Stimulated activated CD8-positive, alpha-beta memory T cell treated with anti-CD3 and anti-CD28 coated beads, Interleukin-12 subunit alpha, Interleukin-12 subunit beta, amount 100 ng/mL, for 1 hour (primary cell): ENCODE data around the gene FNDC5.
"Not testable (repeated sequence)": the region's sequence is repeated elsewhere in the genome, so short reads cannot be mapped to it uniquely, and the experiment has no call there.

Experiments used
- DNase-seq: peaks from one replicate; pipeline ENCODE4 v3.0.0-alpha.2; 2020; ENCODE audit warnings: low read depth

FNDC5 gene

DNA sequence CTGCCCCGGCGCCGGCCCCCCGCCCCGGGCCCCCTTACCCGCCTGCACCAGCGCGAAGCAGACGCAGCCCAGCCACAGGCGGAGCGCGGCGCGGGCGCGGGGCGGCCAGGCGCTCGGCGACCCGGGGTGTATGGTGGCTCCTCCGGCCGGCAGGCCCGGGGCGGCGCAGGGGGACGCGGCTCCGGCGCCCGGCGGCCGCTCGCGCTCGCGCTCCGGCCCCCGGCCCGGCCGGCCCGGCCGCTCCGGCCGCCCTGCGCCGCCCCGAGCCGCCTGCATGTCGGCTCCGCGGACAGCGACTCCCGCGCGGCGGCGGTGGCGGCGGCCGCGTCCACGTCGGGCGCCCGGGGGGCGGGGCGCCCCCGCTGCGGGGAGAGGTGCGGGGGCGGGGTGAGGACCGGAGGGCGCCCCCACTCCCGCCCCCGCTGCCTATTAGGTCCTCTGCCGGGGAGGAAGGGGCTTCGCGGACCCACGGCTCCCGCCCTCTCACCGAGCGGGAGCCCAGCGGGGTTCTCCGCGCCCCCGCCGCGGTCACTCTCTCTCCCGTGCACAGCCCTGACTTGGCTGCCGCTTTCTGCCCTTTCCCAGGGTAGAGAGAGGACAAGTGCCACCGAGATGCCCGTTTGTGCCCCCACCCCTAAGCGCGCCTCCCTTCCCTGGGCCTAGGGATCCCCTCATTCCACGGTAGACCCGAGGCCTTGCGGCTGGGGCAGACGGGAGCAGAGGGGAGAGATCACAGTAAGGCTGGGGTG lies at the start of gene FNDC5:
Gene FNDC5 (minus strand): TSS at position 298 of the 749 bp plus-strand sequence.
- no peak for DNase-seq

DNA sequence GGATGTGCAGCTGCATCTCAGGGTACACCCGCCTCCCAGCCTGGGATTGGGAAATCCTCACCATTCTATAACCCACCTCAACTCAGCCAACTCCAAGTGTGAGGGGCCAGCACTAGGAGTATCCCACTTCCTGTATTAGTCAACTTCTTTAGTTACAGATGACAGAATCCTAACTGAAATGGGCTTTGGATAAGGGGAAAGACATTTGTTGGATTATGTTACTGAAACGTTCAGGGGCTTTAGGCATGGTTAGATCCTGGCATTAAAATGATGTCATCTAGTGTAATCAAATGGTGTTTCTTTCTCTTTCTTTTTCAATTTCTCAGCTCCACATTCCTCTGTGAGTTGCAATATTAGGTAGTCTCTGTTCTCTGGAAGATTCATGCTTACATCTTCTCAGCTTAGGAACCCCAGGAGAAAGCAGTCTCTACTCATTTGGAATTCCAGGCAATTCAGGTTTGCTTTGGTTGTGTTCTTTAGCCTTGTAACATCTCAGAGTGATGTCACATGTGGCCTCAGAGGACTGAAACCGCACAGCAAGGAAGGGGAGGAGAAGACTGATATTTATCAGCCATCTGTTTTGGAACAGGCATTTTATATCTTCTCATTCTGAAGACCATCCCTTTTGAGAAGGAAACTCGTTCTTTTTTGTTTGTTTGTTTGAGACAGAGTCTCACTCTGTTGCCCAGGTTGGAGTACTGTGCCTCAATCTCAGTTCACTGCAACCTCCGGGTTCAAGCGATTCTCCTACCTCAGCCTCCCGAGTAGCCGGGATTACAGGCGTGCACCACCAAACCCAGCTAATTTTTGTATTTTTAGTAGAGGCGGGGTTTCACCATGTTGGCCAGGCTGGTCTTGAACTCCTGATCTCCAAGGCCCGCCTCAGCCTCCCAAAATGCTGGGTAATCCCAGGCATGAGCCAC lies 49.4 kb upstream of the FNDC5 start:
- no peak for DNase-seq

DNA sequence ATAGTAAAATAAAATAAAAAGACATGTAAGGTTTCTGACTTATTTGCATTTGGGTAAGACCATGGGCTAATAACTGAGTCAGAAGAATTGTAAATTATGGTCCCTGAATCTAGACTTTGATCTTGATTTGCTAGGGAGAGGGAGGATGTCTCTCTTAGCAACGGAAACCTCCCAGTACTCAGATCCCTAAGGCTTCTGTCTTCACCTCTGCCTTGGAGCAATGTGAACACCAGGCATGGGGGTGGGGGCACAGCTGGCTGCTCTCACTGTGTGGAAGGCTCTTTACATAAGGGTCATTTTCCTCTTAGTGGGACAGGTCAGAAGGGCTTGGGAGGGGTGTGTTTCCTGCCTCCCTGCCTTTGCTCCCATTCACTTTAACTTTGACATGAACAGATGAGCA lies 47.5 kb upstream of the FNDC5 start:
- no peak for DNase-seq

DNA sequence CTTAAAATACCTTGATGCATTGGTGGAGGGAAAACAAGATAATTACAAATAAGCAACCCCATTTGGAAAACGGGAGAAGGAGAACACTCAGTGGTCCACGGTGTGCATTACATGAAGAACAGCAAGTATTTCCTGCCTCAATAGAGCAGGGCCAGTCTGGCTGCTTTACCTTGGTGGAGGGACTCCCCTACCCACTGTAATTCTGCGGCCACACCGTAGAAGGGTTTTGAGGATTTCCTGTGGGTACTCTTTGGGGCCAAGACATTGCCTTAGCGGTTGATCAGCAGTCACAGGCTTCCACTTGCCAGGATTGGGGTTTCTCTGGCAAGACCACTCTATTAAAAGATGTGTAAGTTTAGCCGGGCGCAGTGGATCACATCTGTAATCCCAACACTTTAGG lies 46.8 kb upstream of the FNDC5 start:
- DNase-seq = no peak

DNA sequence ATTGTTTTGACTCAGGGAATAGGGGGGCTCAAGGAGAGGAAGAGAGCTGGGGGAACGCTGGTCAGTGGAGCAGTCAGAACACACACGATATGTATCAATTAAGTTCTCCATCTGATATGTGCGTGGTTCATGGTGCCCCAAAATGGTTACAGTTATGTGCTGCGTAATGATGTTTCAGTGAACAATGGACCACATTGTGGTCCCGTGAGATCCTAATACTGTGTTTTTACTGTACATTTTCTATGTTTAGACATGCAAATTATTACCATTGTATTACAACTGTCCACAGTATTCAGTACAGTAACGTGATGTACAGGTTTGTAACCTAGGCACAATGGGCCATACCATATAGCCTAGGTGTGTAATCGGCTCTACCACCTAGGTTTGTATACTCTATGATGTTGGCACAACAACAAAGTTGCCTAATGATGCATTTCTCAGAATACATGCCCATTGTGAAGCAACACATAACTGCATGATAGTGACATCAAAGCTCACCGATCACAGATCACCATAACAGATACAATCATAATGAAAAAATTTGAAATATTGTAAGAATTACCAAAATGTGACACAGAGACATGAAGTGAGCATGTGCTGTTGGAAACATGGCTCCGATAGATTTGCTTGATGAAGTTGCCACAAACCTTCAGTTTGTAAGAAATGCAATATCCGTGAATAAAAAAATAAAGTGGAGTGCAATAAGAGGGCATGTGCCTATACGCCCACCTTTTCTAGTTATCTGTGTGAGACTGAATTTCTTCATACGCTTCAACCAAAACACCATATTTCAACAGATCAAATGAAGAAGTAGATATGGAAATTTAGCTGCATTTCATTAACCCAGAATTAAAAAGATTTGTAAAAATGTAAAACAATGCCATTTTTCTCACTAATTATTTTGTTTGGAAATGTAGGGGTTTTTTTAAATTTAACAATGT lies 45.3 kb upstream of the FNDC5 start:
- DNase-seq = no peak

DNA sequence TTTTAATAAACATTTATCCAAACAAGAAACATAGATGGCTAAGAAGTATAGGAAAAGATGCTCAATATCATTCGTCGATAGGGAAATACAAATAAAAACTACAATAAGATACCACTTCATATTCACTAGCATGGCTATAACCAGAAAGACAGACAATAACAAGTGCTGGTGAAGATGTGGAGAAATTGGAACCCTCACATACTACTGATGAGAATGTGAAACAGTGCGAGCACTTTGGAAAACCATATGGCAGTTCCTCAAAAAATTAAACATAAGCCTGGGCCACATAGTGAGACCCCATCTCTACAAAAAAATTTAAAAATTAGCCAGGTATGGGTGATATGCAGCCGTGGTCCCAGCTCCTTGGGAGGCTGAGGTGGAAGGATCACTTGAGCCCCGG lies 39.6 kb upstream of the FNDC5 start:
- DNase-seq = no peak

DNA sequence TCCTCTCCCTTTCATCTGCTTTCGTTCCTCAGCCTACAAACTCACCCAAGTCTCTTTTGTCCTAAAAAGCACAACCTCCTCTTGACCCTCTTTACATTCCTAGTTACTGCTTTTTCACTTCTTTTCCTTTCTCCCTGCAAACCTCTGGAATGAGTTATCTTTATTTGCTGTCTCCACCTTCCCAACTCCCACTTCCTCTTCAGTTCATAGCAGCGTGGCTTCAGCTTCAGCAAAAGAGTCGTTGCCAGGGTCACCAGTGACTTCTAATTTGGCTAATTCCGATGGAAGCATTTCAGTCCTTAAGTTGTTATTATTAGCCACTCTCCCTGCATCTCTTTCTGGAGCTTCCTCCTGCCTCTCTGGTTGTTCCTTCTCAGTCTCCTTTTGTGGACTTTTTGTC lies 36.7 kb upstream of the FNDC5 start:
- DNase-seq = no peak

DNA sequence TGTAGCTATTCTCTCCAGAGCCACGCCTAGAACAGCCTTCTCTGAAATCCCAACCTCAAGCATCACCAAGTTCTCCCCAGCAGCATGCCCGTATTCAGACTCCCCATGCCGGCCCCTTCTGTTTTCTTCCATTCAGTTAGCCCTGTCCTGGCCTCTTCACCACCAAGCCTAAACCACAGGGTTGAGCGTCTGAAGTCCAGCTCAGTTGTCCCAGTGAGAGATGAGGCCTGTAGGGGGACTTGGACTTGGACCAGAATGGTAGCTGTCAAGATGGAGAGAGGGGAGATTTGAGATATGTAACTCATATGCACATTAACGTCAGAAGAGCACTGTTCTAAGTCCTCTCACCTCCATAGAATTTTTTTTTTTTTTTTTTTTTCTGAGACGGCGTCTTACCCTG lies 35.9 kb upstream of the FNDC5 start:
- no peak for DNase-seq

DNA sequence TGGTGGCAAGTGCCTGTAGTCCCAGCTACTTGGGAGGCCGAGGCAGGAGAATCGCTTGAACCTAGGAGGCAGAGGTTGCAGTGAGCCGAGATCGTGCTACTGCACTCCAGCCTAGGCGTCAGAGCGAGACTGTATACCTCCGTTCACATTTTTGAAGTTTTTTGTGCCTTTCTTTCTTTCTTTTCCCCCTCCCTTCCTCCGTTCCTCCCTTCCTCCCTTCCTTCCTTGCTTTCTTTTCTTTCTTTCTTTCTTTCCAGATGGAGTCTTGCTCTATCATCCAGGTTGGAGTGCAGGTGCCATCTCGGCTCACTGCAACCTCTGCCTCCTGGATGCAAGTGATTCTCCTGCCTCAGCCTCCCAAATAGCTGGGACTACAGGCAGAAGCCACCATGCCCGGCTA lies 34.9 kb upstream of the FNDC5 start:
- not testable (repeated sequence) for DNase-seq

DNA sequence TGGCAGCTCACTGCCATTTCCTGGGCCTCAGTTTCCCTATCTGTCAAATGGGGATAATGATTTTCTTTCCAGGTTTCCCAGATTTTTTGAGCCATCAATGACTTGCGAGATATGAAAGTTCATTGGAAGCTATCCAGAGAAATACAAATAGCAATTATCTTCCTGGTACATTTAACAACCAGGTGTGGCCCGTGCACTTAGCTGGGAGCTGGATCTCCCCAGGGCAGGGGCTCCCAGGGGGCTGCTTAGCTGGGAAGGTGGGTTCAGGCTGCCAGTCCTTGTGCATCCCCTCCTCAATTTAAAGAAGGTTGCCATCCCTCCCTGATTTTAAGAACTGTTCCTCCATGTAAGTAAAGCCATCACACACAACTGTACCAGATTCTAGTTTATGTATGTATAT lies 34.1 kb upstream of the FNDC5 start:
- DNase-seq = no peak

DNA sequence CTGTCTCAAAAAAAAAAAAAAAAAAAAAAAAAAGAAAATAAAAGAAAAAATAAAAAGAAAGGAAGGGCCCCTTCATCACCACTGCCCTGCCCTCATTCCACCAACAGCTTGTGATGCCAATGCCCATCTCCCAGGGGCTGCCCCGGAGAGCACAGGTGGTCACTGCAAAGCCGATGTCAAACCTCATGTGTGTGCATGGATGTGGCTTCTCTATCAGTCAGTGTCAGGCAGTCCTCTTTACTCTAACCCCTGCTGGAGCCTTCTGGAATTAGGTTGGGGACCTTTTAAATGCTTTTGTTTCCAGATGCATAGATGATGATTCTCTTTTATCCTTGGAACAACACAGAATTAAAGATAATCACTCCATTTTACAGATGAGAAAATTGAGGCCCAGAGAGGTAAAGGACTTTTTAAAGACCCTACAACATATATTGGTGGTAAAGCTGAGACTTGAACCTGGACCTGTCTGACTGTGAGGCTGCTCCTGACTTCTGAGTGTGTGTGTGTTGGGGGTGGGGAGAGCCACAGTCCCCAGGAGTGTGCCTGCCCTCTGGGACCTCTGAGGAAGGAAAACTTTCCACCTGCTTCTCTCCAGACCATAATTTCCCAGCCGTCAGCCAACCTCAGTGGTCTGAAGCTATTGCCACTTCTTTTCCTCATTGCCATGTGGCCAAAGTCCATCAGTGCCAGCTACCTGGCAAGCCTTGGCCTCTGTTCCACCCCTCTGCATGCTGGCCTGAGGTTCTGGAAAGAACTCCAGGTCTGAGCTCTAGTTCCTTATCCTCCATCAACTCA lies 33.5 kb upstream of the FNDC5 start:
- DNase-seq = no peak

DNA sequence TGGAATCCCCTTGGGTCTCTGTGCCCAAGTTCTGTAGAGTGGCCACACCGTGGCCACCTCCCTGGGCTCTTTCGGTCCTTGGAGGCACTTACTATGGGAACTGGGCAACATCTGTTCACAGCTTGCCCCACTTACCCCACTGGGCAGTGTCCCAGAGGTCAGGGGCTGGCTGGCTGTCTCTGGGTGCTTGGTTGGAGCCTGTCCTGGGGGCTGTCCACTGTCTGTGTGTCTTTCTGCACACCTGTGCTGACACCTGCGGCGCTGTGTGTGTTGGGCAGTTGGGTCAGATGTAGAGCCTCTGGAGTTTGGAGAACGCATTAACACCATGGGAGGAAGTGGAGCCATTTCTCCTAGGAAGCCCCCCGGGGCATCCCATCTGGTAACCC lies 31.8 kb upstream of the FNDC5 start:
- no peak for DNase-seq

DNA sequence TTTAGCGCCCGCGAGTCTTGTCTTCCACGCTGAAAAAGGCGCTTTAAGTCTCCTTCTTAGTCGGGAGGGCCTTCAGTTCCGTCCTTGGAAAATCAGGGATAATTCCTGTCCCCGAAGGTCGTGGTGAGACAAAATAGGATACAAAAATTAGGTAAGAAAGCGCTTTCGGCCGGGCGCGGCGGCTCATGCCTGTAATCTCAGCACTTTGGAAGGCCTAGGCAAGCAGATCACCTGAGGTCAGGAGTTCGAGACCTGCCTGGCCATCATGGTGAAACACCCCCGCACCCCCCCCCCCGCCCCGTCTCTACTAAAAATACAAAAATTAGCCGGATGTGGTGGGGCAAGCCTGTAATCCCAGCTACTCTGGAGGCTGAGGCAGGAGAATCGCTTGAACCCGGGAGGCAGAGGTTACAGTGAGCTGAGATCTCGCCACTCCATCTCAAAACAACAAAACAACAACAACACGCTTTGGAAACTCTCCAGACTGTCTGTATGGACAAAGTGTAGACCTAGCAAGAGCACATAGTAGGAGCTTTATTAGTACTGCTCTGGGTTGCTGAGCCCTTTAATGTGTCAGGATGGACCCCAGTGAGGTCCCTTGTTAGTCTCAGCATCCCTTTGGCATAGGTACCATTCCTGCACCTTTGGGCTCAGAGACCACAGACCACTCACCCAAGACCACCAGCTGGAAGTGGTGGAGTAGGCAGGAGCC lies 31.3 kb upstream of the FNDC5 start:
- DNase-seq = no peak

DNA sequence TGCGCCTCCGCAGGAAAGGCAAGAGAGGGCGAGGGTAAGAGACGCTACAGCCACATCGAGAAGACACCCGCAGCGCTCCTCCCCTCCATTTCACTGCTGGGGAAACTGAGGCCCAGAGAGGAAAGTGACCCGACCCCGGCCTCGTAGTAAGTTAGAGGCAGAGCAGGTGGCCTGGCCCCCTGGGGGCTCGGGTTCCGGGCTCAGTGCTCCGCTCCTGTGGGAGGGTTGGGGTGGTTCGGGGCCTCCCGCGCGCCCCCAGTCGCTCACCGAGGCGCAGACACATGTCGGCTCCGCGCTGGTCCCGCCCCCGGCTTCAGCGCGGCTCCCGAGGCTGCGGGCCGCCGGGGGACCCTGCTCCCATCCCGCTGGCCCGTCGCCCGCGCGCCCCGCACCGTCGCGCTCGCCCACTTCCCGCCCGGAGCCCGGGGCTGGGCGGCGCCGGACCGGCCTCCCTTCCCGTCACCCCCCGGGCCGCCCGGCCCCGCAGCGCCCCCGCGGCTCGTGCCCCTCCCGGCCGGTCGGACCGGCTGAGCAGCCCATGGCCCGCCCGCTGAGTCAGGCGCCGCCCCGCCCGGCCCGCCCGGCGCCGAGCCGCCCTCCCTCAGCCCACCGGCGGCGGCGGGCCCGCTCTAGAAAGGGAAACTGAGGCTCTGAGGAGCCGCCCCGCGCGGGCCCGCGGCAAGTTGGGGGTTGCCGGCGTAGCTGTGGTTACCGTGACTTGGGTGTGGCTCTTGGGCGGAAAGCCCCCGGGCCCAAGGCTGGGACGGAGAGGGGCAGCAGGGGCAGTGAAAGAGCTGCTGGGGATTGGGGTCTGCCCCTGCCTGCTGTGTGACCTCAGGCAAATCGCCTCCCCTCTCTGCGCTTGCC lies 30.5 kb upstream of the FNDC5 start, which contains the start of gene TMEM54:
Gene TMEM54 (minus strand): TSS at position 434 of the 867 bp plus-strand sequence. CDS start 151 bp downstream, at position 283.
- DNase-seq = no peak

DNA sequence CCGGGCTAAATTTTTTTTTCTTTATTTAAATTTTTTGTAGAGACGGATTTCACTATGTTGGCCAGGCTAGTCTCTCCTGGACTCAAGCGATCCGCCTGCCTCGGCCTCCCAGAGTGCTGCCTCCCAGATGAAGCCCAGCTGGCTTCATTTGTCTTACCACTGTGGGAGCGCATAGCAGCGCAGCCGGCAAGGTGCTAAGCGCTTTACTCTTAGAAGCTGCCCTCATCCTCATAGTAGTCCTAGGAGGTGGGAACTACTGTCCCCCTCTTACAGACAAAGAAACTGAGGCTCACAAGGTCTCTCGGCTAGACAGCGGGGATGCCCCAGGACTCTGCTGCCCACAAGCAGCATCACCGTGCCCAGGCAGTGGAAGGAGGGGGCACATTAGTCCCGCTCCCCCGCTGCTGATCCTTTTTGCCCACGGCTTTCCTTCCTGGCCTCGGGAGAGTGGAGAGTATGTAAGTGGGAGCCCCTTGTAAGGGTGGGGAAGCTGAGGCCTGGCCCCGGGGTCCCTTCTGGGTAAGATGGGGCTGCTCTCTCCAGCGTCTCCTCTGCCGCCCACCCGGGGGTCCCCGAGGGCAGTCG lies 29.8 kb upstream of the FNDC5 start:
- DNase-seq = no peak

DNA sequence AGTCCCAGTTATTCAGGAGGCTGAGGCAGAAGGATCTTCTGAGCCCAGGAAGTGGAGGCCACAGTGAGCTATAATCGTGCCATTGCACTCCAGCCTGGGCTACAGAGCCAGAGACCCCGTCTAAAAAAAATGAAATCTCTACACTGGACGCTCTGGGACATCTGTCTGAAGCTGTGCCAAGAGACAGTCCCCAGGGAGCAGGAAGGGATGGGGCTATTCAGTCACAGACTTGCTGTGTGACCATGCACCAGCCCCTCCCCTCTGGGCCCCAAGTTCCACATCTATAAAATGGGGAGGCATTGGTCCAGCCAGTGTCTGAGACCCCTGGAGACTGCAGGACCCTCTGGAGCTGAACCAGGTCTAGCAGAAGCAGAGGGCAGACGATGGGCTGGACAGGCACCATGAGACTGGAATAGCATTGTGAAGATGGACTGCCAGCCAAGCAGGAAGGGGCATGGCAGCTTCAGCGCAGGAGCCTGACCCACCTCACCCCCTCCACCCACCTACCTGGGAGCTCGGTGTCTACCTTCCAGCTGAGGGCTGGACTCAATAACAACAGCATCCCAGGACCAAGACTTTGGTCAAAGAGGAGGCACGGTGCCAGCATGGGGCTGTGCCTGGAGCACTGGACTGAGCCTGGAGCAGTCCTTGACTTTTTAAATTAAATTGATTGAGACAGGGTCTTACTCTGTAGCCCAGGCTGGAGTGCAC lies 29.0 kb upstream of the FNDC5 start:
- DNase-seq = no peak

DNA sequence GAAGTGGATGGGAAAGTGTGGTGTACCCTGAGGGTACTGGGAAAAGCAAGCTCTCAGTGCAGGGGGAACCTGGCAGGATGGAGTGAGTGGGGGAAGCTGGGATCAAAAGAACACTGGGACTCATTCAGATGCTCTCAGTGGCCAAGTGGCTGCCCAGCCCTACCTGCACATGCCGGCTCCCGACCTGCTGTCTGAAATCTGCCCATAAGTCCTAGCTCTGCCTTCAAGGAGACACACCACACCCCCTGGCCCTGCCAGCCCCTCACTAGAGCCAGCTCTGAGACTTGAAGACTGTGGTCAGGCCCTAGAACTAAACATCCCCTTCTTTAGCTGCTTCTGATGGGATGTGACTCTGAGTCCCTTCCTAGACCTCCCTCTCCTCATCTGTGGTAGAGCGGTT lies 28.2 kb upstream of the FNDC5 start:
- no peak for DNase-seq

DNA sequence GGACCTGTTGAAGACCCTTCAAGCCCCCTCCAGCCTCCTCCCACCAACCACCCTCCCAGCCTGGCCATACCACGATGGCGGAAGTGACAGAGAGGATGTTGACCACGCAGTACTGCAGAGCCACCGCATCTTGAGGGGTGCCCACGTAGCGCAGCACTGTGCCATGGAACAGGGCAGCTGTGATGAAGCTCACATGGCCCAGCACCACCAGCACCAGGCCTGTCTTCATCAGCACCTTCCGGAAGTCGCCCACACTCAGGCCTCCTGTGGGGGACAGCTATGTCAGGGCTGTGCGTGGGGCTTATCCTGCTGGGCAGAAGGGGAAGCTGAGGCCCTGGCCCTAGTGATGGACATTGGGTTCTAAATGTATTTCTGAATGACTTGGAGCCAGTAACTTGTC lies 27.3 kb upstream of the FNDC5 start:
- DNase-seq = no peak
